GM12864 (cell line): ENCODE data around the gene LPXN.
A peak's percentile ranks its signal among the peaks of the same experiment; 100 is the strongest.

Source experiments
- DNase-seq: peaks from one replicate; pipeline ENCODE4 v3.0.0-alpha.2; 2011; ENCODE audit warnings: low read depth
- H3K4me3 ChIP-seq: 2 replicates; pipeline ENCODE4 v1.5.1; 2011; ENCODE audit warnings: mild to moderate bottlenecking, low read depth, low read length, control low read depth
- TF ChIP-seq, protein P1 (sequence below): IDR thresholded peaks from 2 replicates; pipeline ENCODE4 v1.5.1; 2011; ENCODE audit warnings: low read depth, mild to moderate bottlenecking, moderate library complexity, low read length, control low read depth, inconsistent platforms; ENCODE audit errors: missing control alignments

Gene LPXN

DNA sequence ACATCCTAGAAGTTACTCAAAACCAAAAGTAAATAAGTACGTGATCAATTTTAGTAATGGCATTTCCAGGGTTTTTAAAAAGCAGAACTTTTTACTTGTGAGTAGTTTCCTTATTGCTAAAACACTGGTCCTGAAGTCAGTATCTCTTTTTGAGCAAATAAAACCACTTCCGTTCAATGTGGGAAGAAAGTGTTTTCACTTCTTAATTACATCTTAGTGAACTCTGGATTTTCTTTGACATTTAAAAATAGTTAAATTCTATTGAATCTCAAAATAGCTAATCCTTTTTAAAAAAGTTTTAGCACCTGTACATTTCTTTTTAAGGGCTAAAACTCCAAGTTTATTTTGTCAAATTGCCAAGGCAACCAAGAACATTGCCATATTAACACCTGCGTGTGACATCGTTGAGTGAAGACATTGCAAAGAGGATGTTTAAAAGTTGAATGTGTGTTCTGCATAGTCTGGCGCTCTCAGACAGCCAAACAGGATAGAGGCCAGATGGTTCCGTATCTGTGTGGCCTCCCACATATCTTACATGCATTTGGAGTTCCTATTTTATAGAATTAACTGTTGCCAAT, 50.5 kb downstream of the LPXN start:
- H3K4me3 ChIP-seq = no peak overlapping the region; the same call in 1 of the 2 replicates
- DNase-seq = peak; percentile 70
- TF ChIP-seq, protein P1, sequence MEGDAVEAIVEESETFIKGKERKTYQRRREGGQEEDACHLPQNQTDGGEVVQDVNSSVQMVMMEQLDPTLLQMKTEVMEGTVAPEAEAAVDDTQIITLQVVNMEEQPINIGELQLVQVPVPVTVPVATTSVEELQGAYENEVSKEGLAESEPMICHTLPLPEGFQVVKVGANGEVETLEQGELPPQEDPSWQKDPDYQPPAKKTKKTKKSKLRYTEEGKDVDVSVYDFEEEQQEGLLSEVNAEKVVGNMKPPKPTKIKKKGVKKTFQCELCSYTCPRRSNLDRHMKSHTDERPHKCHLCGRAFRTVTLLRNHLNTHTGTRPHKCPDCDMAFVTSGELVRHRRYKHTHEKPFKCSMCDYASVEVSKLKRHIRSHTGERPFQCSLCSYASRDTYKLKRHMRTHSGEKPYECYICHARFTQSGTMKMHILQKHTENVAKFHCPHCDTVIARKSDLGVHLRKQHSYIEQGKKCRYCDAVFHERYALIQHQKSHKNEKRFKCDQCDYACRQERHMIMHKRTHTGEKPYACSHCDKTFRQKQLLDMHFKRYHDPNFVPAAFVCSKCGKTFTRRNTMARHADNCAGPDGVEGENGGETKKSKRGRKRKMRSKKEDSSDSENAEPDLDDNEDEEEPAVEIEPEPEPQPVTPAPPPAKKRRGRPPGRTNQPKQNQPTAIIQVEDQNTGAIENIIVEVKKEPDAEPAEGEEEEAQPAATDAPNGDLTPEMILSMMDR = no peak

DNA sequence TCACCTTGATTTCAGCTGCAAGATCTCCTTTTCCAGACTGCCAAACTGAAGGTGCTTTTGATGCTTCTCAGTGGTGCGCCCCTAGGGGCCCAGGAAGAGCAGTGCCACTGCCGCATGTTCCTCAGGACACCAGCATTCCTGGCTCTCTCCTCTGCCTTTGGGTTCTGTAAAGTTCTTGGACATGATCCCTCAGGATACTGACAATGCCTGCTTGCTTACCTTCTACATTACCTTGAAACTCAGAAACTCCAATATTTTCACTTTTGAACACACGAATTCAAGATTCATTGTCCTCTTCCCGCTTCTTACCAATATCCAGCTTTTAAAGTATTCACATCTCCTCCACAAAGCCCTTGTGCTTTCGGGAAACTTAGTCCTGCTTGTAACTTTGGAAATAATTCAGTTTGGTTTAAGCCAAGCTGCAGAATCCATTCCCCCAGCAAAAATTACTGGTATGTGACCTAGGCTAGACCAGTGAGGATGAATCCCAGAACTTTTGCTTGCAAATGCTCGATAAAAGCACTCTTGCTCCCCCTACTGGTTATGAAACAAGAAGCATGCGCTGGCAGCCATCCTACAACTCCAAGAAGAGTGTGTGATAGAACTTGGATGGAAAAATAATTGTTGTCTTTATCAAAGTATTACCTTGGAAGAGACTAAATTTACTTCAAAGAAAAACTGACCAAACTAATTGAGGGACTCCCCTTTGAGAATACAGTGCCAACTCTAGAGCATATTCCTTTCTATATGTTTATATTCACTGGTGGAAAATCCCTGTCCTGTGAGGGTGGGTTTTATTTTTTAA, 51.2 kb downstream of the LPXN start:
- DNase-seq = peak; percentile 40
- H3K4me3 ChIP-seq = no peak overlapping the region; the same call in 1 of the 2 replicates
- TF ChIP-seq, protein P1 = peak; percentile 82

DNA sequence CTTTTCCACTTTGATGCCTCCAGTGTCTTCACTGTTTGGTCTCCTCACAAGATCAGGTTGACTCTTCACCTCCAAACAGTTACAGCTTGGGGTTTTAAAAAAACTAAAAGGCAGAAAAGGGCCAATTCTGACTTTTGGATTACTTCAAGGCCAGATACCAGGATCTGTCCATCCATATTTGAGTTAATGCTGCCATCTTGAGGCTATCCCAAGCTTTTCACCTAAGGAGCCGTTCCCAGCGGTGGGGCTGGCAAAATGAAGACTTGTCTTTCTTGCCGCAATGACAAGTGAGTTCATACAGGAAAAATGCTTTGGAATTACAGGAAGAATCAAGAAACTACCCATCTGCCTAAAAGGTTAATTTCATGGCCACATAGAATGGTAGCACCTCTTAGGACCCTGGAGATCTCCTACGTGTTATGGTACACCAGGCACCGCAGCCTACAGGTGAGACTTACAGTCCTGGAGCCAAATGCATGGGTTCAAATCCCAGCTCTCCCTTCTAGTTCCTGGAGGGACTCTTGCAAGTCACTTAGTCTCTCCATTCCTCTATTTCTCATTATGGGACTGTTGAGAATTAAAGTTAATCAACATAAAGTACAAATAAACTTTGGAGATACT, 61.8 kb downstream of the LPXN start:
- no peak for DNase-seq
- TF ChIP-seq, protein P1 = peak; percentile 27
- H3K4me3 ChIP-seq = no peak overlapping the region

DNA sequence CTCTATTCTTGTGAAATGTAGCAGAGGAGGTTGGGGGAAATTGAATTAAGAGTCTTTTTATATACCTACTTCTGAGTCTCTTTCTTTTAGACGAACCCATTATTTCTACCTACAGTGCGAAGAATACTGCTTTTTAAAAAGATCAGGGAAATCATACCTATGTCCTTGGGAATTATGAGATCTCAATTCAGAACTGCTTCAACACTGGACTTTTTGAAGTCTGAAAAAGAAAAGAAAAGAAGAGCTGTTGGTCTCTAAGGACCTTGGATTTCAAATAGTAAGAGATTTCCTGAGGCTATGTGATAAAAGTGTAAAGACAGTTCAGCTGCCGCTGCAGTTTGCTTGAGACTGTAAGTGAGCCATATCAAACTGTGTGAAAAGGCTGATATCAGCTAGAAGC, 64.0 kb downstream of the LPXN start:
- TF ChIP-seq, protein P1 = no peak
- DNase-seq = no peak
- H3K4me3 ChIP-seq = no peak overlapping the region

DNA sequence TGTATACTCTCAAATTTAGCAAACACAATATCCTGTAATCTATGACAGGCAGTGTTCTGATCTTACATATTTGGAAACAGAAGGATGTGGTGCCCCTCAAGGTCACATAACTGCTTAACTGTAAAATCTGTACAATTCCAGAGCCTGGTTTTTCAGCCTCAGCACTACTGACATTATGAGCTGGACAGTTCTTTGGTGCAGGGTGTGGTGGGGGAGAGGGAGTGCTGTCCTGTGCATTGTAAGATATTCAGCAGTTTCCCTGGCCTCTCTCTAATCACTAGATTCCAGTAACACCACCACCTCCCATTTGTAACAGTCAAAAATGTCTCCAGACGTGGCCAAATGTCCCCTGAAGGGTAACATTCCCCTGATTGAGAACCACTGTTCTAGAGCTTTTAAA, 65.9 kb downstream of the LPXN start:
- H3K4me3 ChIP-seq = no peak overlapping the region
- TF ChIP-seq, protein P1 = no peak
- no peak for DNase-seq

DNA sequence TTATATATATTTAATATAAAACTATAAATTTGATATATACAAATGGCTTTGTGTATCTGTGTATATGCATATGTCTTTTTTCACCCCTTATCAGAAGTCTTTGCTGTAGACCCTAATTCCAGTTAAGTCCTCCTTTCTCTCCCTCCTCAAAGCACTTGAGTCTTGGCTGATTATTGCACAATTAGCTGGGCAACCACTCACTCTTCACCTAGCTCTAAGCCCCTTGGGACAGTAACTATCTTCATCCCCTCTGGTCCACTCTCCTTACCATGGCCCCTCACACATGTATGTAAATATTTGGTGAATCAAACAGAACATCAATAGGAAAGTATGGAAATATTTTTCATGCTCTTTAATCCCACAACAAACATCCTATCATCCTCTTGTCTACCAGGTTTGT, 66.8 kb downstream of the LPXN start:
- H3K4me3 ChIP-seq = no peak overlapping the region

More for the DNA sequence above, 66.8 kb downstream of the LPXN start:
- TF ChIP-seq, protein P1 = no peak
- no peak for DNase-seq
